CD8-positive, alpha-beta memory T cell (primary cell): ENCODE results near the gene ARID1B. TPM values are rescaled to one million over a fixed set of nuclear protein-coding genes. Genes with fewer than 3 reads are reported as not detected.

Experiments
- CTCF ChIA-PET: fragments of 350-600 bp; sonication (Branson Sonifier 250); formaldehyde crosslinking; loops from one replicate; lab custom pipeline; 2021; ENCODE audit warnings: antibody characterized with exemption; lab: Charles Lee
- POLR2A ChIA-PET: fragments of 350-600 bp; sonication (Branson Sonifier 250); formaldehyde crosslinking; loops from one replicate; lab custom pipeline; 2021; ENCODE audit warnings: antibody characterized with exemption; lab: Charles Lee
- DNase-seq, 5 donors: peaks; one replicate each; pipeline versions ENCODE4 v3.0.0 to v3.0.0-alpha.2; 2020 to 2022; ENCODE audit warnings: mixed read lengths in 1 of 5
- H3K27ac ChIP-seq: one replicate; pipeline ENCODE4 v1.7.0; 2013; ENCODE audit warnings: low read depth, mild to moderate bottlenecking, low read length, moderate library complexity
- H3K27me3 ChIP-seq: 2 replicates; pipeline ENCODE4 v1.7.0; 2013; ENCODE audit warnings: low read length, mild to moderate bottlenecking; ENCODE audit not compliant: insufficient read depth, poor library complexity, severe bottlenecking
- H3K36me3 ChIP-seq: 2 replicates; pipeline ENCODE4 v1.7.0; 2013; ENCODE audit warnings: mild to moderate bottlenecking, low read length, moderate library complexity; ENCODE audit not compliant: insufficient read depth
- H3K4me1 ChIP-seq: 2 replicates; pipeline ENCODE4 v1.7.0; 2013; ENCODE audit warnings: mild to moderate bottlenecking, low read length, moderate library complexity; ENCODE audit not compliant: insufficient read depth
- H3K4me3 ChIP-seq: 2 replicates; pipeline ENCODE4 v1.7.0; 2013; ENCODE audit warnings: mild to moderate bottlenecking, low read length
- H3K9me3 ChIP-seq: 2 replicates; pipeline ENCODE4 v1.7.0; 2013; ENCODE audit warnings: mild to moderate bottlenecking, low read length
- H3K27ac Mint-ChIP-seq, 8 donors: one replicate each; pipeline ENCODE4 v1.8.0; 2020 to 2021; ENCODE audit warnings: mixed read lengths in 8 of 8, mild to moderate bottlenecking in 6 of 8, inconsistent platforms in 3 of 8, moderate library complexity in 3 of 8
- H3K27me3 Mint-ChIP-seq, 2 donors: one replicate each; pipeline ENCODE4 v1.8.0; 2020 to 2021; ENCODE audit warnings: mixed read lengths in 2 of 2, mild to moderate bottlenecking in 1 of 2, moderate library complexity in 1 of 2
- H3K36me3 Mint-ChIP-seq, 3 donors: one replicate each; pipeline ENCODE4 v1.8.0; 2020 to 2021; ENCODE audit warnings: mixed read lengths in 3 of 3, inconsistent platforms in 1 of 3, mild to moderate bottlenecking in 1 of 3
- H3K4me1 Mint-ChIP-seq, 3 donors: one replicate each; pipeline ENCODE4 v1.8.0; 2020 to 2021; ENCODE audit warnings: mixed read lengths in 3 of 3, inconsistent platforms in 1 of 3, mild to moderate bottlenecking in 1 of 3
- H3K4me3 Mint-ChIP-seq, 7 donors: one replicate each; pipeline ENCODE4 v1.8.0; 2020 to 2021; ENCODE audit warnings: mixed read lengths in 7 of 7, mild to moderate bottlenecking in 6 of 7, moderate library complexity in 4 of 7, inconsistent platforms in 2 of 7
- H3K9me3 Mint-ChIP-seq, 5 donors: one replicate each; pipeline ENCODE4 v1.8.0; 2020 to 2022; ENCODE audit warnings: mixed read lengths in 5 of 5, mild to moderate bottlenecking in 3 of 5, moderate library complexity in 2 of 5, inconsistent platforms in 1 of 5
- polyA plus RNA-seq: library from polyadenylated mRNA; unstranded; fragments of 300-500 nt; fragmentation: Illumina TruSeq; gene quantifications from one replicate; pipeline ENCODE4 v1.2.3, GENCODE V29; 2021
- total RNA-seq, 2 experiments: library from RNA; stranded (reverse); gene quantifications; one replicate each; pipeline ENCODE4 v1.2.3, GENCODE V29; 2021

Gene ARID1B
- total and polyA plus RNA-seq, 3 experiments from 2014 or later: 19.1 to 57.9 (median 53.0) TPM

DNA sequence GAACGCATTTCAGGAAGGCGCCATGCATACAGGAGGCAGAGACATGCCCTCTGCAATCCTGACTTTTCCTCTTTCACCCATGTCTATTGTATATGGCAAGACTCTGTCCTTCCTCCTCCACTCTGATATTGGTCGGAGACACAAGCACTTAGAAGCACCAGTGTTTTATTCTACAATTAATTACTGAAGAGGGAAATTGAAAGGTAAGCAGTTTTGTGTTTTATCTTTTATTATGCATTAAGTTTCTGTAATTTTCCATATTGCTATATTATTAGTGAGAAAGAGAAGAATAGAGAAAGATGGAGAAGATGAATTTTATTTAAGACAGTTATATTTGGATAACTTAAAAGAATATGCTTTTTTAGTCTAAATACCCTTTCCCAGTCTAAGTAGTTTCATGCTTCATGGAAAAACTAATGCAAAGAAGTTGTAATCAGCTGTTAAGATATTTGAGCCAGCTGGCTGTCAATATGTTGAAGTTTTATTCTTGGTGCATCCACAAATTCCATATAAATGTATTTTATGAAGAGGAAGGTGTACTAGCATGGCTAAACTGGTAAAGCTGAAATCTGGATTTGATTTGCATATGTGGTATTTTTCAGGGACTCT, 13.6 kb downstream of the ARID1B start:
- Mint-ChIP-seq H3K36me3 (peaks cover 0 to 8% (median 6%) of the 10 kb centered on the region in 3 donors), H3K27ac (peak overlapping the region in 1 of 8 donors; percentile 23), H3K4me3 (peak overlapping the region in 6 of 7 donors; percentile 13 to 54 (median 36)), H3K4me1 (peaks cover 94 to 100% (median 100%) of the 10 kb centered on the region in 3 donors), H3K9me3 (no peaks in the 10 kb centered on the region), H3K27me3 (no peaks in the 10 kb centered on the region)
- CTCF ChIA-PET: interaction anchor here (1.7 kb wide), 1 partner anchor 10 kb away, joined by 4 read pairs; no protein-coding TSS in a partner anchor
- H3K9me3 ChIP-seq: no peaks in the 10 kb centered on the region
- POLR2A ChIA-PET: no interaction called here
- H3K36me3 ChIP-seq: no peaks in the 10 kb centered on the region
- H3K27me3 ChIP-seq: no peaks in the 10 kb centered on the region
- H3K27ac ChIP-seq: no peak overlapping the region
- DNase-seq: no peak
- peaks cover 81% of the 10 kb centered on the region for H3K4me1 ChIP-seq
- no peak overlapping the region for H3K4me3 ChIP-seq

DNA sequence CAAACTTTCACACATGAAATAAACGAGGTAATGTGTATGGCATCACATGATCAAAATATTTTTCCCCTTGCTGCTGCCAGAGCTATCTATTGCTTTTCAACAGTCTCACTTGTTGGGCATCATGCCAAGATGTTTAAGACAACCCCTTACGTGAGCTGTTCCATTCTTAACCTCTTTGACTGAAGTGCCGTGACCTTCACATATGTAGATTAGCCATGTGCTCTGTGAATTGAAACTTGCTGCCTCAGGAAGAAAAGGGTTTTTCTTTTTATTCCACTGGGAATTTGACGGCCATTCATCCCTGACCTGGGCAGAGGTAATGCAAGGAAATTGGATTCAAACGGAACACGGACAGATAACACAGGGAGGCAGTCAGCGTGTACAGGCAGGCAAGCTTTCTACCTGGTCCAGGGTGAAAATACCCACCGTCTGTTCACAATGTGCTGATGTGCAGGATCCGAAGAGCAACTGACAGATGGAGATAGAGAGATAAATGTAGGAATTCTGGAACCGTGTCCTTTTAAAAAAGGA, 14.2 kb downstream of the ARID1B start:
- peak in 2 of 5 donors; percentile 17 to 63 for DNase-seq
- peaks cover 94 to 100% (median 100%) of the 10 kb centered on the region in 3 donors for H3K4me1 Mint-ChIP-seq
- no peak overlapping the region for H3K4me3 ChIP-seq
- no peaks in the 10 kb centered on the region for H3K9me3 Mint-ChIP-seq
- no peaks in the 10 kb centered on the region for H3K9me3 ChIP-seq
- H3K36me3 Mint-ChIP-seq: peaks cover 0 to 5% (median 3%) of the 10 kb centered on the region in 3 donors
- peak overlapping the region in 6 of 7 donors; percentile 8 to 54 (median 15) for H3K4me3 Mint-ChIP-seq
- no peaks in the 10 kb centered on the region for H3K27me3 Mint-ChIP-seq
- H3K27ac Mint-ChIP-seq: peak overlapping the region in 2 of 8 donors; percentile 28 to 39
- H3K27ac ChIP-seq: no peak overlapping the region
- no peaks in the 10 kb centered on the region for H3K36me3 ChIP-seq
- CTCF ChIA-PET: interaction anchor here (1.7 kb wide), 1 partner anchor 11 kb away, joined by 4 read pairs; no protein-coding TSS in a partner anchor
- POLR2A ChIA-PET: no interaction called here
- H3K4me1 ChIP-seq: peaks cover 81% of the 10 kb centered on the region
- no peaks in the 10 kb centered on the region for H3K27me3 ChIP-seq

DNA sequence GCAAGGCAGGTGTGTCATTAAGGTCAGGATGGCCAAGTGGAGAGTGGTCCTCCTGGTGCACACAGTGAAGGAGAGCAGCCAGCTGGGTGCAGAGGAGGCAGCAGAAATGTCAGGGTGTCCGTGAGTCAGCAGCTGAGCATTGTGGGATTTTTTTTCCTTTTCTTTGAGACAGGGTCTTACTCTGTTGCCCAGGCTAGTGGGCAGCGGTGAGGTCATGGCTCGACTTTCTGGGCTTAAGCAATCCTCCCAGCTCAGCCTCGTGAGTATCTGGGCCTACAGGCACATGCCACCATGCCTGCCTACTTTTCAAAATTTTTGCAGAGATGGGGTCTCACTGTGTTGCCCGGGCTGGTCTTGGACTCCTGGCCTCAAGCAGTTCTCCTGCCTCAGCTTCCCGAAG, 16.0 kb downstream of the ARID1B start:
- peak overlapping the region in 4 of 8 donors; percentile 20 to 72 (median 35) for H3K27ac Mint-ChIP-seq
- peak overlapping the region in 1 of 7 donors; percentile 29 for H3K4me3 Mint-ChIP-seq
- peaks cover 0 to 8% (median 3%) of the 10 kb centered on the region in 3 donors for H3K36me3 Mint-ChIP-seq
- Histone ChIP-seq H3K4me3 (no peak overlapping the region), H3K27me3 (no peaks in the 10 kb centered on the region), H3K36me3 (no peaks in the 10 kb centered on the region), H3K27ac (no peak overlapping the region), H3K4me1 (peaks cover 70% of the 10 kb centered on the region), H3K9me3 (no peaks in the 10 kb centered on the region)
- ChIA-PET CTCF (no interaction called here), POLR2A (interaction anchor here (0.6 kb wide), 1 partner anchor 15 kb away, joined by 3 read pairs; no protein-coding TSS in a partner anchor)
- DNase-seq: no peak
- peaks cover 94 to 100% (median 100%) of the 10 kb centered on the region in 3 donors for H3K4me1 Mint-ChIP-seq
- H3K9me3 Mint-ChIP-seq: no peaks in the 10 kb centered on the region
- H3K27me3 Mint-ChIP-seq: no peaks in the 10 kb centered on the region

DNA sequence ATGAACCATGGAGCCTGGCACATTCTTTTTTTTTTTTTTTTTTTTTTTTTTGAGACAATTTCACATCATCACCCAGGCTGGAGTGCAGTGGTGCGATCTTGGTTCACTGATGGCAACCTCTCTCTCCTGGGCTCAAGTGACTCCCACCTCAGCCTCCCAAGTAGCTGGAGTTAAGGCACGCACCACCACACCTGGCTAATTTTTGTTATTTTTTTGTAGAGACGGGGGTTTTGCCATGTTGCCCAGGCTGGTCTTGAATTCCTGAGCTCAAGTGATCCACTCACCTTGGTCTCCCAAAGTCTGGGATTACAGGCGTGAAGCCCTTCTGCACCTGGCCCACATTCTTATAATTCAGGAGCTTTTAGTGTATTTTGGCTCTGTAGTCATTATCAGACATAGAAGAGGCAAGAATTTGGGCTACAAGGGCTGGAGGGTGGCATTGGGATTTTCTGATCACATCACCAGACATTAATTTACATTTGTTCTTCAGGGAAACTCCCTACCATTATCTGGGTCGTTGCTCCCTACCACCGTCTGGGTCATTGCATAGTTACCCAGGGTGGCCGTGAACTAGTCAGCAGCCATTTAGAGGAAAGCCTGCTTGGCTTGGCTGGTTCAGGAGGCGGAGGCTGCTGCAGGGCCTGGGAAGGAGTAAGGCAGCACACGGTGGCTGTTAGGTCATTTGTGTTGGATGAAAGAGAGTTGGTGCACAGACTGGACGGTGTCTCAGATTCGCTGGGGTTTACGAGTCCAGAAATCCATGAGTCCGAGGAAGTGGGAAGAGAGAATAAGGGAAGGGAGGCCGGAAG, 17.6 kb downstream of the ARID1B start:
- Histone ChIP-seq H3K27ac (no peak overlapping the region), H3K4me3 (no peak overlapping the region), H3K27me3 (no peaks in the 10 kb centered on the region), H3K36me3 (no peaks in the 10 kb centered on the region), H3K9me3 (no peaks in the 10 kb centered on the region), H3K4me1 (peaks cover 64% of the 10 kb centered on the region)
- H3K4me1 Mint-ChIP-seq: peaks cover 92 to 100% (median 99%) of the 10 kb centered on the region in 3 donors
- peak overlapping the region in 6 of 7 donors; percentile 1 to 59 (median 30) for H3K4me3 Mint-ChIP-seq
- H3K9me3 Mint-ChIP-seq: no peaks in the 10 kb centered on the region
- CTCF ChIA-PET: no interaction called here
- DNase-seq: peak in 1 of 5 donors; percentile 16
- peak overlapping the region in 6 of 8 donors; percentile 5 to 94 (median 78) for H3K27ac Mint-ChIP-seq
- no peaks in the 10 kb centered on the region for H3K27me3 Mint-ChIP-seq
- peaks cover 0 to 15% (median 3%) of the 10 kb centered on the region in 3 donors for H3K36me3 Mint-ChIP-seq
- POLR2A ChIA-PET: no interaction called here

DNA sequence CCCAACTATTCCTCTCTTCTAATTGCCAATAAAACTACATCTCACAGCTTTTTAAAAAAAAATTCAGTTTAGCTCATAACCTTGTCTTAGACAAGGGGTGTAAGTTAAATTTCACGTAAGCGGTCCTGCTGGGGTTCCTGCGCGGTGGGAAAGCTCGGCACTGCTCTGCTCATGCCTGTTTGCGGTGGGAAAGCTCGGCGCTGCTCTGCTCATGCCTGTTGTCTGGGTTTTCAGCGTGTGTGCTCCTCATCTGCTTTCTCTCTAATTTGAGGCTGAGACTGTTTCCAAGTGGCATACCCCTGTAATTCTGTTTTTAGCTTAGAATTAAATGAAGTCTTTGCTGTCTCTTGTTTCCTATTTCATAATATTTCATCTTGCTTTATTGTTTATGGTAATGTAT, 18.6 kb downstream of the ARID1B start:
- H3K4me3 ChIP-seq: no peak overlapping the region
- ChIA-PET CTCF (no interaction called here), POLR2A (interaction anchor here (0.9 kb wide), 1 partner anchor 15 kb away, joined by 3 read pairs; no protein-coding TSS in a partner anchor)
- Mint-ChIP-seq H3K4me1 (peaks cover 84 to 96% (median 91%) of the 10 kb centered on the region in 3 donors), H3K36me3 (peaks cover 0 to 17% (median 5%) of the 10 kb centered on the region in 3 donors), H3K27ac (peak overlapping the region in 4 of 8 donors; percentile 27 to 79 (median 36)), H3K27me3 (no peaks in the 10 kb centered on the region), H3K9me3 (no peaks in the 10 kb centered on the region), H3K4me3 (peak overlapping the region in 5 of 7 donors; percentile 20 to 59 (median 24))
- peaks cover 53% of the 10 kb centered on the region for H3K4me1 ChIP-seq
- H3K9me3 ChIP-seq: no peaks in the 10 kb centered on the region
- H3K27ac ChIP-seq: no peak overlapping the region
- DNase-seq: no peak
- H3K36me3 ChIP-seq: no peaks in the 10 kb centered on the region
- H3K27me3 ChIP-seq: no peaks in the 10 kb centered on the region

DNA sequence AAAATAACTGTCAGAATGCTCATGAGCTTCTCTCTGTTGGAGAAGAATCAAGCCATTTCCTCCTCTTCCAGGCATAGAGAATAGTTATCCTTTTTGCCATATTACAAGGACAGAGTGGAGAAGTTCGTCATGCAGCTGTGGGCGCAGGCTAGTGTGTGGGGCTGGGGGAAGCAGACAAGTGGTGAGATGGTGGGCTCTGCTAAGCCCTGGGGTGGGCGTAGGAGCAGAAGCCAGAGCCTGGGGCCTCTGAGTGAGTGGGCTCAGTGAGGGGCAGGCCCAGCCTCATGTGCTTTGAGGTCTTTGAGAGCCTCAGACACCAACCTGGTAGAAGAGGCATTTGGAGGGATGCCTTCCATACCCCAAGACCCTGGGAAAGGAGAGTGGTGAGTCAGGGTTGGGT, 19.4 kb downstream of the ARID1B start:
- Histone ChIP-seq H3K27ac (no peak overlapping the region), H3K4me1 (peaks cover 46% of the 10 kb centered on the region), H3K36me3 (no peaks in the 10 kb centered on the region), H3K4me3 (no peak overlapping the region), H3K27me3 (no peaks in the 10 kb centered on the region), H3K9me3 (no peaks in the 10 kb centered on the region)
- Mint-ChIP-seq H3K27me3 (no peaks in the 10 kb centered on the region), H3K27ac (peak overlapping the region in 4 of 8 donors; percentile 27 to 74 (median 42)), H3K4me3 (no peak overlapping the region), H3K9me3 (no peaks in the 10 kb centered on the region), H3K4me1 (peaks cover 82 to 96% (median 88%) of the 10 kb centered on the region in 3 donors), H3K36me3 (peaks cover 0 to 17% (median 5%) of the 10 kb centered on the region in 3 donors)
- CTCF ChIA-PET: no interaction called here
- DNase-seq: no peak
- POLR2A ChIA-PET: interaction anchor here (0.9 kb wide), 1 partner anchor 16 kb away, joined by 3 read pairs; no protein-coding TSS in a partner anchor

DNA sequence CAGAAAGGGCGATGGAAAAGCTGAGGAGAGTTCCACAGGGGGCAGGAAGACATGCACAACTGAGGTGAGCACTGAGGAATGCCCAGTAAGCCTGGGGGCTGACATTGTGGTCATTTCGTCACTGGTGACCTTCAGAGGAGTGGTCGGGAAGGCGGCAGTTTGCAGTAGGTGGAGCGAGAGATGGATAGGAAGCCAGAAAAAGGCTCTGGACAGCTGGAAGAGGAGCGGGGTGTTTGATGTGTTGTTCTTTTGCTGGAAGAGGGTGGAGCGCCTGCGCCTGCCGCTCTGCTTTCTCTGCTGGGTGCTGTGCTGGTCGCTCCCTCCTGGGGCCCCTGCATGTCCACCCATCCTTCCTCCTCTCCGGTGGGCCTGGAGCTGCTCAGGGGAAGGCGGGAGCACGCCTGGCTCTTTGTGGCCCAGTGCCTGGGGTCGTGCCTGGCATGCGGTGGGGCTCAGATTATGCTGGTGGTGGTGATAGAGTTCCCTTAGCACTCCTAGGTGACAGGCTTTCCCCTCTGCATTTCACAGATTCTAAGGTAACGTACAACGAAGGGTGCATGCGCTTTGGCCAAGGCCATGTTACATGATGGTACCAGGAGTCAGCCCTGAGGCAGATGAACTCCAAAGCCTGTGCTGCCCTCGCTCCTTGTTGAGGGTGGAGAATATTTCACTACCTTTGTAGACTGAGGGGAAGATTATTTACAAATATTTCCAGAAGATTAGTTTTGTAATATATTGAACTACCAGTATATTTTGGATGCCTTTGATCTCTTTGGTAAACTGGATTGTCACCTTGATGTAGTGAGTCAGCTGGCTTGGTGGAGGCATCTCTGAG, 20.9 kb downstream of the ARID1B start:
- Mint-ChIP-seq H3K4me3 (peak overlapping the region in 2 of 7 donors; percentile 21 to 23), H3K9me3 (no peaks in the 10 kb centered on the region), H3K4me1 (peaks cover 79 to 95% (median 88%) of the 10 kb centered on the region in 3 donors), H3K27me3 (no peaks in the 10 kb centered on the region), H3K36me3 (peaks cover 0 to 17% (median 9%) of the 10 kb centered on the region in 3 donors), H3K27ac (peak overlapping the region in 4 of 8 donors; percentile 29 to 76 (median 66))
- no peak overlapping the region for H3K4me3 ChIP-seq
- no peaks in the 10 kb centered on the region for H3K27me3 ChIP-seq
- no peaks in the 10 kb centered on the region for H3K36me3 ChIP-seq
- peaks cover 56% of the 10 kb centered on the region for H3K4me1 ChIP-seq
- no peak overlapping the region for H3K27ac ChIP-seq
- ChIA-PET POLR2A (no interaction called here), CTCF (no interaction called here)
- DNase-seq: no peak
- H3K9me3 ChIP-seq: no peaks in the 10 kb centered on the region
